BE2C (cell line): ENCODE measurements around the gene USP24.

ENCODE experiments used
- DNase-seq: peaks from one replicate; pipeline ENCODE4 v3.0.0-alpha.2; 2020
- H3K27me3 ChIP-seq: fragments of 250-450 bp; sonication (Bioruptor Pico); 2 replicates; pipeline ENCODE4 v1.5.1; 2020; ENCODE audit warnings: mild to moderate bottlenecking
- H3K36me3 ChIP-seq: fragments of 250-450 bp; sonication (Bioruptor Pico); 2 replicates; pipeline ENCODE4 v1.5.1; 2020; ENCODE audit warnings: mild to moderate bottlenecking
- H3K4me1 ChIP-seq: fragments of 250-450 bp; sonication (Bioruptor Pico); 2 replicates; pipeline ENCODE4 v1.5.1; 2020
- H3K4me3 ChIP-seq: 2 replicates; pipeline ENCODE4 v1.5.1; 2011; ENCODE audit warnings: low read depth, low read length
- H3K9me3 ChIP-seq: fragments of 250-450 bp; sonication (Bioruptor Pico); 2 replicates; pipeline ENCODE4 v1.5.1; 2020
- CTCF ChIP-seq: IDR thresholded peaks from 2 replicates; pipeline ENCODE4 v1.5.1; 2012; ENCODE audit warnings: mild to moderate bottlenecking, low read depth, low read length

The USP24 gene

GRCh38 chr1:55051169-55051568 lies 164.0 kb downstream of the USP24 start:
- no peak overlapping the region for H3K4me3 ChIP-seq

GRCh38 chr1:55050283-55050682 lies 164.9 kb downstream of the USP24 start:
- no peak for TF ChIP-seq CTCF

More at GRCh38 chr1:55051169-55051568, 164.0 kb downstream of the USP24 start:
- H3K4me1 ChIP-seq, result peaks cover 4% of the 10 kb centered on the region; the same call in 1 of the 2 replicates
- no peaks in the 10 kb centered on the region for H3K9me3 ChIP-seq
- DNase-seq, result no peak
- no peaks in the 10 kb centered on the region for H3K36me3 ChIP-seq
- no peak for TF ChIP-seq CTCF
- no peaks in the 10 kb centered on the region for H3K27me3 ChIP-seq

GRCh38 chr1:55049914-55050278 lies 165.3 kb downstream of the USP24 start:
- no peak for TF ChIP-seq CTCF

More at GRCh38 chr1:55050283-55050682, 164.9 kb downstream of the USP24 start:
- no peak for DNase-seq
- Histone ChIP-seq H3K4me1 (peaks cover 4% of the 10 kb centered on the region; the same call in 1 of the 2 replicates), H3K36me3 (no peaks in the 10 kb centered on the region), H3K27me3 (no peaks in the 10 kb centered on the region), H3K9me3 (no peaks in the 10 kb centered on the region), H3K4me3 (no peak overlapping the region)

GRCh38 chr1:55049271-55049913 lies 165.8 kb downstream of the USP24 start:
- no peak overlapping the region for H3K4me3 ChIP-seq
- H3K4me1 ChIP-seq, result peaks cover 4% of the 10 kb centered on the region; the same call in 1 of the 2 replicates
- H3K9me3 ChIP-seq, result no peaks in the 10 kb centered on the region
- H3K27me3 ChIP-seq, result no peaks in the 10 kb centered on the region
- DNase-seq, result no peak
- TF ChIP-seq CTCF, result no peak
- no peaks in the 10 kb centered on the region for H3K36me3 ChIP-seq

More at GRCh38 chr1:55049914-55050278, 165.3 kb downstream of the USP24 start:
- Histone ChIP-seq H3K4me1 (peaks cover 4% of the 10 kb centered on the region; the same call in 1 of the 2 replicates), H3K27me3 (no peaks in the 10 kb centered on the region), H3K4me3 (no peak overlapping the region), H3K36me3 (no peaks in the 10 kb centered on the region), H3K9me3 (no peaks in the 10 kb centered on the region)
- peak; percentile 62 for DNase-seq

GRCh38 chr1:55048453-55049270 lies 166.5 kb downstream of the USP24 start:
- DNase-seq, result no peak
- no peaks in the 10 kb centered on the region for H3K9me3 ChIP-seq
- H3K27me3 ChIP-seq, result no peaks in the 10 kb centered on the region
- no peaks in the 10 kb centered on the region for H3K36me3 ChIP-seq
- peaks cover 4% of the 10 kb centered on the region; the same call in 1 of the 2 replicates for H3K4me1 ChIP-seq
- no peak overlapping the region for H3K4me3 ChIP-seq
- TF ChIP-seq CTCF, result no peak

GRCh38 chr1:55047611-55048010 lies 167.6 kb downstream of the USP24 start:
- peaks cover 4% of the 10 kb centered on the region; the same call in 1 of the 2 replicates for H3K4me1 ChIP-seq
- H3K4me3 ChIP-seq, result no peak overlapping the region
- no peaks in the 10 kb centered on the region for H3K36me3 ChIP-seq
- no peaks in the 10 kb centered on the region for H3K9me3 ChIP-seq
- H3K27me3 ChIP-seq, result no peaks in the 10 kb centered on the region
- DNase-seq, result no peak
- no peak for TF ChIP-seq CTCF
